ENCODE data around the gene GDF2.

GDF2 gene

GRCh38 chr10:47369251-47369894 lies 47.1 kb downstream of the GDF2 start:
- DNase-seq (ENCODE audit: low spot score): peak; percentile 23

- peak; percentile 18 for DNase-seq (ENCODE audit: low spot score)
Measured at GRCh38 chr10:47370015-47370767, 47.9 kb downstream of the GDF2 start.

- no peak for DNase-seq (ENCODE audit: low spot score)
Measured at GRCh38 chr10:47370878-47371277, 48.6 kb downstream of the GDF2 start.

GRCh38 chr10:47371629-47372485 lies 49.6 kb downstream of the GDF2 start:
- peak; percentile 36 for DNase-seq (ENCODE audit: low spot score)

GRCh38 chr10:47372726-47373125 lies 50.5 kb downstream of the GDF2 start:
- DNase-seq (ENCODE audit: low spot score): peak; percentile 39

- no peak for DNase-seq (ENCODE audit: low spot score)
Measured at GRCh38 chr10:47374611-47375536, 52.6 kb downstream of the GDF2 start.

GRCh38 chr10:47376522-47377220 lies 54.4 kb downstream of the GDF2 start:
- peak; percentile 29 for DNase-seq (ENCODE audit: low spot score)

All from ecto neural progenitor cell (in vitro differentiated cells).